Activated CD4-positive, alpha-beta memory T cell treated with anti-CD3 and anti-CD28 coated beads for 36 hours (primary cell): ENCODE results near the gene SMARCA2. TPM values are rescaled to one million over a fixed set of nuclear protein-coding genes. Genes with fewer than 3 reads are reported as not detected.

Experiments used
- CTCF ChIA-PET: fragments of 350-600 bp; sonication (Branson Sonifier 250); formaldehyde crosslinking; loops from one replicate; lab custom pipeline; 2021; ENCODE audit warnings: antibody characterized with exemption, inconsistent platforms; lab: Charles Lee
- POLR2A ChIA-PET: fragments of 350-600 bp; sonication (Branson Sonifier 250); formaldehyde crosslinking; loops from one replicate; lab custom pipeline; 2021; ENCODE audit warnings: antibody characterized with exemption; lab: Charles Lee
- DNase-seq: peaks from one replicate; pipeline ENCODE4 v3.0.0-alpha.2; 2020
- H3K27ac Mint-ChIP-seq: one replicate; pipeline ENCODE4 v1.8.0; 2021; ENCODE audit warnings: mixed read lengths
- H3K27me3 Mint-ChIP-seq: one replicate; pipeline ENCODE4 v1.8.0; 2021; ENCODE audit warnings: mixed read lengths
- H3K36me3 Mint-ChIP-seq: one replicate; pipeline ENCODE4 v1.8.0; 2021; ENCODE audit warnings: mixed read lengths
- H3K4me1 Mint-ChIP-seq: one replicate; pipeline ENCODE4 v1.8.0; 2021; ENCODE audit warnings: low read depth, mixed read lengths
- H3K4me3 Mint-ChIP-seq: one replicate; pipeline ENCODE4 v1.8.0; 2021; ENCODE audit warnings: mild to moderate bottlenecking, mixed read lengths
- H3K9me3 Mint-ChIP-seq: one replicate; pipeline ENCODE4 v1.8.0; 2021; ENCODE audit warnings: mixed read lengths
- intact Hi-C: fragments of 100-400 bp; cut with micrococcal nuclease; formaldehyde crosslinking; loops from one replicate; pipeline ENCODE4 v1.15.1; 2023
- total RNA-seq, 2 experiments: library from RNA; stranded (reverse); gene quantifications; one replicate each; pipeline ENCODE4 v1.2.3, GENCODE V29; 2021

Gene SMARCA2
- total RNA-seq, 2 experiments from 2014 or later = 95.1 to 100 TPM

DNA sequence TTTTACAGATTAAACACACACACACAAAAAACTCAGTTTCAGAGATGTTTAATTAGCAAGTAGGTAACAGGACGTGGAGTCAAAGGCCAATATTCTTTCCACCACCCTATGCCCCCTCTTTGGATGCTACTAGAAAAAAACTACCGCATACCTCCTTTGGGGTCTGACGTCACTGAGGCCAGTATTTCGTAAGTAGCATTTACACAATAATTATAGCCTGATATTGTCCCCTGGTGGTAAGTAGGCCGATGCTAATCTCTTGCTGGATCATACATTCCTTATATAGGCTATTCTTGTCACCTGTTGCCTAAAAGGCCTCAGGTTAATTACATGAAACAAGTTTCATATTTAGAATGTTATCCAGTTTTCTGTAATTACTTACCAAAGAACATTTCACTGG, 21.0 kb upstream of the SMARCA2 start:
- no peak for DNase-seq
- Mint-ChIP-seq H3K27me3 (peaks cover 1% of the 10 kb centered on the region), H3K9me3 (no peaks in the 10 kb centered on the region), H3K27ac (no peak overlapping the region), H3K4me1 (no peaks in the 10 kb centered on the region), H3K36me3 (no peaks in the 10 kb centered on the region), H3K4me3 (no peak overlapping the region)
- ChIA-PET CTCF (no interaction called here), POLR2A (no interaction called here)
- intact Hi-C loops = no loop called here

DNA sequence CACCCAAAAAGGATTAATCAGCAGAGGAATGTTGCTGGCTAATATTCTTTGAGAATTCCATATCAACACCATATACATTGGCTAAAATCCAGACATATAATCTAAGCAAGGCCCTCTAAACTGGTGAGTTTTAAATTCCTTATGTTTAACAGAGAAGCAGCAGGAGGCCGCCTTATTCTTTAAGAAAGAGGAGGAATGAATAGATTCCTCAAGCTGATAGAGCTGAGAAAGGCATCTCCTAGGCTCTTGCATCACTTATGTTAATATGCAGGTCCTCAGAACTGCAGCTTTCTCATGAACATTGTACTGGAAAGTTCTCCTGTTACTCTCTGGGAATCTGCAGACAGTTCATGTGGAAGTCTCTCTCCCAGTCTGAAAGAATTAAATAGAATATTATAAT, 20.1 kb upstream of the SMARCA2 start:
- no peaks in the 10 kb centered on the region for H3K4me1 Mint-ChIP-seq
- DNase-seq = no peak
- H3K27me3 Mint-ChIP-seq = peaks cover 2% of the 10 kb centered on the region
- no peak overlapping the region for H3K4me3 Mint-ChIP-seq
- no peaks in the 10 kb centered on the region for H3K36me3 Mint-ChIP-seq
- ChIA-PET CTCF (no interaction called here), POLR2A (no interaction called here)
- no peak overlapping the region for H3K27ac Mint-ChIP-seq
- intact Hi-C loops = no loop called here
- no peaks in the 10 kb centered on the region for H3K9me3 Mint-ChIP-seq

DNA sequence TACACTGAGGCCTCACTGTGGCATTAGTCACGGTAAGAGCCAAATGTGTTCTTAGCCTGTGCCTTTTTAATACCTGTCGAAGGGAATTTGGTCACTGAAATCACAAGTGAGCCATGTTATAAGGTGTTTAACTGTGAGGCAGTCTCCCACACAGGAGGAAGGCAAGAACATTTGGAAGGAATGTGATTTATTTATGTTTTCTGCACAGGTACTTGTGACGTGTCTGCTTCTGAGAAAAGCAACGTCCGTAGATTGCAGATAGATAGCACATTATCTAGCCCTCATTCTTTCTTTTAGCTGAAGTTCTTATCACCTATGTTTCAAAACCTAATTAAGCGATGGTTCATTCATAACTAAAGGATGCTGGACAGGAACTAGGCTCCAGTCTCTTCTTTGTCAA, 19.0 kb upstream of the SMARCA2 start:
- ChIA-PET POLR2A (no interaction called here), CTCF (no interaction called here)
- Mint-ChIP-seq H3K4me1 (no peaks in the 10 kb centered on the region), H3K9me3 (no peaks in the 10 kb centered on the region), H3K27me3 (peaks cover 2% of the 10 kb centered on the region), H3K4me3 (no peak overlapping the region), H3K27ac (no peak overlapping the region), H3K36me3 (no peaks in the 10 kb centered on the region)
- intact Hi-C loops = no loop called here
- no peak for DNase-seq

DNA sequence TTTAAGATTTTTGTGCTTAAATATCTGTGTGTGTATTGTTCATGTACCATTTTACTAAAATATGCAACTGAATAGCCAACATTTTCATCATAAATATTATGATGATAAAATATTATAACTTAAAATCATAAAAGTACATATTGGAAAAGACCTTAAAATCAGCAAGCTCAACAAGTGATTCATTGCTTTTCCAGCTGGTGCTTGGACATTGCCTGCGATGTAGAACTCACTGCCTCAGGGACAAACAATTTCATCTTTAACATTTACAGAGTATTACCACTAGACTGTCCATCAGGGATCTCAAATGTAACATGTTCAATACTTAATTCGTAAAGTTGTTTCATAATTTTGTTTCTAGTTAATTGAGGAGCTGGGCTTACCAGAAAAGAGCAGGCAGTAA, 17.5 kb upstream of the SMARCA2 start:
- no peaks in the 10 kb centered on the region for H3K36me3 Mint-ChIP-seq
- intact Hi-C loops = no loop called here
- CTCF ChIA-PET = interaction anchor here (0.8 to 0.9 kb wide), 2 partner anchors 58 to 89 kb away, joined by 3 read pairs; no protein-coding TSS in a partner anchor
- POLR2A ChIA-PET = no interaction called here
- no peaks in the 10 kb centered on the region for H3K4me1 Mint-ChIP-seq
- H3K4me3 Mint-ChIP-seq = no peak overlapping the region
- DNase-seq = no peak
- H3K9me3 Mint-ChIP-seq = no peaks in the 10 kb centered on the region
- H3K27me3 Mint-ChIP-seq = peaks cover 2% of the 10 kb centered on the region
- H3K27ac Mint-ChIP-seq = no peak overlapping the region

DNA sequence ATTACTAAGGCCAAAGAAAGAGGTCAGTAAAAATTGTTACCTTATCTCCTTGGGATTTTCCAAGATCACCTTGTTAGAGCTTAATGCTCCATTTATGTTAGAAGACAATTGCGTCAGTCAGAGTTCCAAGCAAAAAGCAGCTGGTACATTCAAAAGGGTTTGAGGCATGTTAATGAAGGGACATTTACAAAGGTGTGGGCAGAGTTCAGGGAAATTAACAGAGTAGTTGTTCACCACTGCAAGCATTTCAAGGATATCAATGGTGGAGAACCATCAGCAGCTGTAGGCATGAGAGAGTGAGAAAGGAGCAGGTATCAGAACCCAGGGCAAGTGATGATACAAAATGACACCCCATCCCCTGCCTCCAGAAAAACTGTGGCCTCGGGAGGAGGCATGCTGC, 17.0 kb upstream of the SMARCA2 start:
- no peak overlapping the region for H3K27ac Mint-ChIP-seq
- intact Hi-C loops = no loop called here
- H3K9me3 Mint-ChIP-seq = no peaks in the 10 kb centered on the region
- ChIA-PET POLR2A (no interaction called here), CTCF (interaction anchor here (0.8 to 0.9 kb wide), 2 partner anchors 59 to 89 kb away, joined by 3 read pairs; no protein-coding TSS in a partner anchor)
- H3K36me3 Mint-ChIP-seq = no peaks in the 10 kb centered on the region
- H3K4me1 Mint-ChIP-seq = no peaks in the 10 kb centered on the region
- no peak overlapping the region for H3K4me3 Mint-ChIP-seq
- no peak for DNase-seq
- peaks cover 2% of the 10 kb centered on the region for H3K27me3 Mint-ChIP-seq

DNA sequence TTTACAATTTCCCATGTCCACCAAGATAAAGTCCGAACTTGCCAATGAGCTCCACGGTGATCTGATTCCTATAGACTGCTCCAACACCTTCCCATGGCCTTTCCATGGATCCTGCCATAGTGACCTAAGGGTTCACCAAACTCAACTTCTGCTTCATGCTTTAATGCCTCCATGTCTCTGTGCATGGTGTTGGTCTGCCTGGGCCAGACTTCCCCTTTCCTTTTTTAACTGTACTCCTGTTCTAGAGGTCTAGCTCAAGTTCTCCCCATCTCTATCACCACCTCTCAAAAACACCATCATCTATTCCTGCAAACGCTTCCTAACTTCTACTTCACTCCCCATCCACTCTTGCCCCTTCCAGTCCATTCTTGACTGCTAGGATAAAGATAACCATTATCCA, 14.8 kb upstream of the SMARCA2 start:
- intact Hi-C loops = no loop called here
- H3K4me3 Mint-ChIP-seq = no peak overlapping the region
- no peaks in the 10 kb centered on the region for H3K36me3 Mint-ChIP-seq
- H3K27ac Mint-ChIP-seq = no peak overlapping the region
- ChIA-PET POLR2A (no interaction called here), CTCF (no interaction called here)
- peaks cover 2% of the 10 kb centered on the region for H3K27me3 Mint-ChIP-seq
- peaks cover 6% of the 10 kb centered on the region for H3K4me1 Mint-ChIP-seq
- H3K9me3 Mint-ChIP-seq = no peaks in the 10 kb centered on the region
- no peak for DNase-seq

DNA sequence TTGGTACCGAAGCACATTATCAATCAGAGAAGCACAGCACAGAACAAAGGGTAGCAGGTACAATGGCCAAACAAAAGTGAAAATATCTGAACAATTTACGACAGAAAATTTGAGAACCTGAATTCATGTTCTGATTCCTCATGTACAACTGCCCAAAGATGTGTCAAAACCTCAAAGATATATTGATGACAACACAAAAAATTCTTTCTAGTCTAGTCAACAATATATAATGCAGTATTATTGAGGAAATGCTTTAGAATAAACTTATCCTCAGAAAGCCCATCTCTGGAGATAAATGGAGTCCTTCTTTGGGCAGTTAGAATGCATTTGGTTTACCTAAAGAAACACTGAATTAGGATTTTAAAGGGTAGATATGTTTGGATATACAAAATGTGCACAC, 6.8 kb upstream of the SMARCA2 start:
- Mint-ChIP-seq H3K4me3 (no peak overlapping the region), H3K27ac (no peak overlapping the region), H3K4me1 (peaks cover 27% of the 10 kb centered on the region), H3K9me3 (no peaks in the 10 kb centered on the region), H3K36me3 (no peaks in the 10 kb centered on the region), H3K27me3 (peaks cover 4% of the 10 kb centered on the region)
- no peak for DNase-seq
- ChIA-PET POLR2A (no interaction called here), CTCF (no interaction called here)
- intact Hi-C loops = no loop called here

DNA sequence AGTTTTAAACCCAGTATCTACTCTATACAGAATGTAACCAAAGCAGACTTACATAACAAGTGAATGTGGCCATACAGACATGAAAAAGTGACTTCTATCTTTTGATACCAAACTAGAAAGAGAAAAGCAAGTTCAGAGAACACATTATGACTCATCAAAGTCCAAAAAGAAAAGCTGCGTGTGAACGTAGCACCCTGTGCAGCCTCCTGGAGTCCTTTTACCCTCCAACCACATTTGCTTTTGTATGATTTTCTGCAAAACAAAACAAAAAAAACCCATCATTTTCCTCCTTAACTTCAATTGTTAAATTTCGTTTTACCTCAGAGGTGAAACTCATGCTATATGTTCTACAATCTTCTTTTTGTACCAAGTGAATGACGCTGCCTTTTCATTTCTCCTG, 2.8 kb upstream of the SMARCA2 start:
- POLR2A ChIA-PET = interaction anchor here (1.1 to 2.5 kb wide), 2 partner anchors 10 to 43 kb away, joined by 6 to 8 read pairs; no protein-coding TSS in a partner anchor
- H3K4me1 Mint-ChIP-seq = peaks cover 30% of the 10 kb centered on the region
- peak overlapping the region; percentile 45 for H3K27ac Mint-ChIP-seq
- H3K27me3 Mint-ChIP-seq = peaks cover 4% of the 10 kb centered on the region
- peak; percentile 46 for DNase-seq
- intact Hi-C loops = loop anchor here (2.0 to 10.0 kb wide), 3 partner anchors 14 to 1738 kb away; no protein-coding TSS in a partner anchor
- CTCF ChIA-PET = no interaction called here
- peaks cover 2% of the 10 kb centered on the region for H3K36me3 Mint-ChIP-seq
- H3K9me3 Mint-ChIP-seq = no peaks in the 10 kb centered on the region
- H3K4me3 Mint-ChIP-seq = no peak overlapping the region

DNA sequence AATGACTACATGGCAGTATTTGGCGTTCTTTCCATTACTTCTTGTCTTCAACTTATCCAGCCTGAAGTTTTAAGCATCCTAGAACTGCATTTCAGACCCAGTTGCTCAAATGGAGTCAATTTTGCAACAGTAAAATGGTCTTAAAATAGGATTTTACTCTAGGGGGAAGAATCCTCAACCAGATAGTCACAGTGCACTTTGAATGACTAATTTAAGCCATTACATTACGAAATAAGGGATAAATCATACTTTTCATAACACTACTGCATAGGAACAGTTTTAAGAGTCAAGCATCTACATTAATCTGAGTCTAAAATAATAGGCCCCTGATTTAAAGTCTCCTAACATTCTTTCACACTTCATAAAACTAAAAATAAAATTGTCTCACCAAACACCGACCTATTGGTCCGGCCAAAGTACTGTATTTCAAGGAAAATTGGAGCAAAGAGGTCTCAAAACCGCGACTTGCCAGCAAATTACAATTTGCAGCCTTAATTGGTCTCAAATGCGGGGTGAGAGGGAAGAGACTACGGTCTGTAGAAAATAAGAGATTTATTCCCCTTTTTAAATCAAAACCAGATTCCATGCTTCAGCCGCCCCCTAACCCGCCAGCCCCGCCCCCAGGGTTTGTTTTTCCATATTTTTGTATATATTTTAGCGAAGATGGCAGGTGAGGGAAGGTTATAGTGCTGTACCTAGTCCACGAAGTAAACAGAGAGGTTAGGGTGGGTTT, 1.2 kb upstream of the SMARCA2 start:
- CTCF ChIA-PET = interaction anchor here (1.0 to 1.5 kb wide), 4 partner anchors 40 to 144 kb away, joined by 3 to 7 read pairs (median 4); no protein-coding TSS in a partner anchor
- POLR2A ChIA-PET = interaction anchor here (0.7 to 4.7 kb wide), 6 partner anchors 12 to 257 kb away, joined by 3 to 52 read pairs (median 4); no protein-coding TSS in a partner anchor
- Mint-ChIP-seq H3K36me3 (peaks cover 7% of the 10 kb centered on the region), H3K4me3 (peak overlapping the region; percentile 99), H3K9me3 (no peaks in the 10 kb centered on the region), H3K27ac (no peak overlapping the region), H3K4me1 (peaks cover 38% of the 10 kb centered on the region), H3K27me3 (peaks cover 4% of the 10 kb centered on the region)
- DNase-seq = no peak
- intact Hi-C loops = loop anchor here (2.0 to 10.0 kb wide), 5 partner anchors 13 to 1739 kb away; partner anchors contain the start of gene RFX3

DNA sequence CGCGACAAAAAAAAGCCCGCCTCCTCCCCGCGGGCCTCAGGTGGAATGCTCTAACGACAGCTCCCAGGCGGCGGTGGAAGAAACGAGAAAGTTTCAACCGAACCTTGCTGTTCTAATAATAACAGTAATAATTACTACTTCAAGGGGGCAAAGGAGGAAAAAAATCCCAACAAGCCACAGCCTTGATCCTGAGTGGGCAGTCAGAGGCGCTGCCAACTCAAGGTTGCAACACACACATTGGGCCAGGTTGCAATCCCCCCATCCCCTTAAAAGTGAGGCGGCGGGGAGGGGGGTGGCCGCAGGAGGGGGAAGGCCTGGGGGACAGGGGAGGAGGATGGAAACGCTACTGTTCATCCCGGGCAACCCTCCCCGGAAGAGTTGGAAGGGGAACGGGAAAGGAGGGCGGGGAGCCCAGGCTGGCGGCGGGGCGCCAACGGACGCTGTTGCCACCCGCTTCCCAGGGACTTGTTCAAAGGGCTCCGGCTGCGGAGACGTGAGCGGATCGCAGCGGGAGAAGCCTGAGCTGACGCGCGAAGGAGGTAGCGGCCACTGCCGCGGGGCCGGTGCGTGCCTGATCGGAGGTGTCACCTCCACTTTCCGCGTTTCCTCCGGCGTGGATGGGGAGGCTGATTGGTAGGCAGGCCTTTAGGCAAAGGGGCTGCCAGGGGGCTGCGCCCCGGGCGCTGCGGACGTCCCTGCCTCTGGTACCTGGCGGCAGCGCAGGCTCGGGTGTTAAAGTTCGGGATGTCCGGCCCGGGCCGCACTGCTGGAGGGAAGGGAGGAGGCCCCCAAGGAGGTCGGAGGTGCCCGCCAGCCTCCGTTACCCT, 647 bp downstream of the SMARCA2 start:
- H3K36me3 Mint-ChIP-seq = peaks cover 7% of the 10 kb centered on the region
- H3K27me3 Mint-ChIP-seq = peaks cover 4% of the 10 kb centered on the region
- intact Hi-C loops = loop anchor here (1.0 to 10.0 kb wide), 9 partner anchors 8 to 1741 kb away; partner anchors contain the start of genes PUM3 and RFX3
- DNase-seq = peak; percentile 66
- H3K4me1 Mint-ChIP-seq = peaks cover 54% of the 10 kb centered on the region
- peak overlapping the region; percentile 100 for H3K27ac Mint-ChIP-seq
- H3K4me3 Mint-ChIP-seq = peak overlapping the region; percentile 99
- ChIA-PET CTCF (interaction anchor here (0.6 to 1.5 kb wide), 4 partner anchors 38 to 288 kb away, joined by 3 to 7 read pairs (median 4); no protein-coding TSS in a partner anchor), POLR2A (interaction anchor here (0.8 to 4.7 kb wide), 4 partner anchors 38 to 140 kb away, joined by 3 to 52 read pairs (median 4); no protein-coding TSS in a partner anchor)
- no peaks in the 10 kb centered on the region for H3K9me3 Mint-ChIP-seq

DNA sequence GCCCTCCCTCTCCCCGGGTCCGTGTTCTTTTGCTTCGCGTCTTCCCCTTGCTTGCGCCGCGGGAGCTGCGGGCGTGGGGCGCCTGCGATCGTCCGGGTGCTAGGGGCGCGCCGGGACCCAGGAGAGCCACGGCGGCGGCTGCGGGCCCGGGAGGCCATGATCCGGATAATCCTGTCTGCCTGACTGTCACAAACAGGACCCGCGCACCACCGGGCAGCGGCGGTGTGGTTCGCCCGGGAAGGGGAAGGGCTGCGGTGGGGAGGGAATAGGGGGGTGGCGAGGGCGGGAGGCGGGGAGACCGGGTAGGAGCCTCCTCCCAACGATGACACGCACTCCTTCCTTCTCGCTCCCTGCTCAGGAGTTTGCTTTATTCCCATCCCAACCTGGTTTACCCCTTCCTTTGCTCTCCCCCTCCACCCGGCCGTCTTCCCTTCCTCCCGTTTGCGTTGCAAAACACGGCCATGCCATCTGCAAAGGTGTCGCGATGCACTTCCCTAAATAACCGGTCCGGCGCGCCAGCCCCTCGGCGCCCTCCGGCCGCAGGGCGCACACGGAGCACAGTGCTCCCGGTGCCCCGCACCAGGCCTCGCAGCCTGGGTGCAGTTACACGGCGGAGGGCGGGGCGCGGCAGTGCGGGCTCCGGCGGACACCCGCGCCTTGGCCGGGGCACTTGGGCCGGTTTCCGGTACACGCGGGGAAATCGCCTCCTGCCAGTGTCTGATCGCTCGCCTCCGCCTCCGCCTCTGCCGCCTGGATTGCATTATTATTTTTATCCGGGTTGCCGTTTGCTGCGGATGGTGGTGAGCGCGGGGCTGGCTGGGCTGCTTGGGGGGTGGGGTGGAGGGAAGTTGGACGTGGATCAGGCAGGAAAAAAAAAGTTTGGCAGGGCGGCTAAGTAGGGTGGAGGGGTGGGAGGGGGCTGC, 1.5 kb downstream of the SMARCA2 start:
- Mint-ChIP-seq H3K4me1 (peaks cover 57% of the 10 kb centered on the region), H3K27me3 (no peaks in the 10 kb centered on the region), H3K36me3 (peaks cover 7% of the 10 kb centered on the region), H3K9me3 (no peaks in the 10 kb centered on the region), H3K27ac (peak overlapping the region; percentile 100), H3K4me3 (peak overlapping the region; percentile 99)
- POLR2A ChIA-PET = interaction anchor here (0.8 to 4.7 kb wide), 5 partner anchors 14 to 1510 kb away, joined by 3 to 52 read pairs (median 4); partner anchors contain the start of gene RFX3
- intact Hi-C loops = loop anchor here (10.0 kb wide), 2 partner anchors 1502 to 1742 kb away; no protein-coding TSS in a partner anchor
- DNase-seq = peak; percentile 80
- CTCF ChIA-PET = no interaction called here
